Large intestine (tissue), 3 donors: ENCODE data around the gene GNG13. TPM values are rescaled to one million over a fixed set of nuclear protein-coding genes. Genes with fewer than 3 reads are reported as not detected.

Experiments
- DNase-seq, 2 donors: peaks; one replicate each; pipeline versions ENCODE4 v3.0.0 to v3.0.0-alpha.2; 2013
- H3K27ac ChIP-seq: one replicate; pipeline ENCODE4 v1.5.1; 2013; ENCODE audit warnings: low read length
- H3K27me3 ChIP-seq: 2 replicates; pipeline ENCODE4 v1.6.1; 2013; ENCODE audit warnings: low read length; ENCODE audit not compliant: control insufficient read depth, insufficient read depth
- H3K36me3 ChIP-seq: 2 replicates; pipeline ENCODE4 v1.6.1; 2013; ENCODE audit warnings: low read length; ENCODE audit not compliant: control insufficient read depth, insufficient read depth
- H3K4me1 ChIP-seq: one replicate; pipeline ENCODE4 v1.6.1; 2013; ENCODE audit warnings: low read length; ENCODE audit not compliant: control insufficient read depth, insufficient read depth
- H3K4me3 ChIP-seq: one replicate; pipeline ENCODE4 v1.5.1; 2013; ENCODE audit warnings: low read length
- H3K9me3 ChIP-seq: one replicate; pipeline ENCODE4 v1.6.1; 2013; ENCODE audit warnings: mild to moderate bottlenecking, low read depth, low read length, moderate library complexity; ENCODE audit not compliant: control insufficient read depth
- WGBS: methylation state at CpG from one replicate; pipeline ENCODE4 v1.1.5; 2013; ENCODE audit warnings: low lambda C conversion rate; ENCODE audit not compliant: insufficient coverage; 5-methylcytosine and 5-hydroxymethylcytosine counted together
- polyA plus RNA-seq: library from polyadenylated mRNA; unstranded; fragments of 120-200 nt; gene quantifications from one replicate; pipeline ENCODE4 v1.2.1, GENCODE V29; 2013

GNG13 gene
- polyA plus RNA-seq, 1 donor: 0.81 TPM

- Histone ChIP-seq H3K36me3 (no peaks in the 10 kb centered on the region), H3K4me1 (peaks cover 17% of the 10 kb centered on the region), H3K4me3 (no peak overlapping the region), H3K9me3 (peaks cover 48% of the 10 kb centered on the region), H3K27ac (peak overlapping the region; percentile 29), H3K27me3 (no peaks in the 10 kb centered on the region)
- peak; percentile 67 to 68 for DNase-seq
- WGBS: 20% methylated on average over 1 of the region's 27 CpGs
These were observed 31.3 kb upstream of the GNG13 start for GRCh38 chr16:831571-832413.

DNA sequence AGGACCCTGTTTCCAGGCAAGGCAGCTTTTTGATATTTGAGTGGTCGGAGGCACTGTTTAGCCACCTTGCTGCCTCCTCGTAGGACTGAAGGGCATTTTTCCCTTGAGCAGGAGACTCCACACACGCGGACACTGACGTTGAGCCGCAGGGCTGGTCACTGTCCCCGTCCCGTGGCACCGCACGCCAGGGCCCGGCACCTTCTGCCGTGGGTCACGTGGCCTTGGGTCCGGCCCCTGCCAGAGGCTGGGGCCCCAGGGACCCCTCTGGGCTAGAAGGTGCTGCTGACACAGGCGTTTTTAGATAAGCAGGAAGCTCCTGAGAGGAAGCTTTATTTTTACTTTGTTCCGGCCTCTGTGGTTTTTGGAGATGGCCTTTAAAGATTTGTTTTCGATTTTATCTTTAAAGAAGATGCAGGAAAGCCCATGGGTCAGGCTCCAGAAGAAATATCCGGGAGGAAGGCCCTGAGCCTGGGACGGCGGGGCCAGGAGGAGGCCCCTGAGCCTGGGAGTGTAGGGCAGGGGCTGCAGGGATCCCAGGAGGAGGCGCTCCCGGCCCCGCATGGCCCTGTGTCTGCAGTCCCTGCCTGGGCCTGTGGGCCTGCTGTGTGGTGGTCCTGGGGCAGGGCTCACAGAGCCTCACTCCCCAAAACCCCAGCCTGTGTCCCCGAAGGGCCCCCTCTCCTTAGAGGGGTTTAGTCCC, 30.5 kb upstream of the GNG13 start:
- Histone ChIP-seq H3K27me3 (no peaks in the 10 kb centered on the region), H3K27ac (no peak overlapping the region)
- no CpG with 5 or more reads among the region's 24 CpGs for WGBS

DNA sequence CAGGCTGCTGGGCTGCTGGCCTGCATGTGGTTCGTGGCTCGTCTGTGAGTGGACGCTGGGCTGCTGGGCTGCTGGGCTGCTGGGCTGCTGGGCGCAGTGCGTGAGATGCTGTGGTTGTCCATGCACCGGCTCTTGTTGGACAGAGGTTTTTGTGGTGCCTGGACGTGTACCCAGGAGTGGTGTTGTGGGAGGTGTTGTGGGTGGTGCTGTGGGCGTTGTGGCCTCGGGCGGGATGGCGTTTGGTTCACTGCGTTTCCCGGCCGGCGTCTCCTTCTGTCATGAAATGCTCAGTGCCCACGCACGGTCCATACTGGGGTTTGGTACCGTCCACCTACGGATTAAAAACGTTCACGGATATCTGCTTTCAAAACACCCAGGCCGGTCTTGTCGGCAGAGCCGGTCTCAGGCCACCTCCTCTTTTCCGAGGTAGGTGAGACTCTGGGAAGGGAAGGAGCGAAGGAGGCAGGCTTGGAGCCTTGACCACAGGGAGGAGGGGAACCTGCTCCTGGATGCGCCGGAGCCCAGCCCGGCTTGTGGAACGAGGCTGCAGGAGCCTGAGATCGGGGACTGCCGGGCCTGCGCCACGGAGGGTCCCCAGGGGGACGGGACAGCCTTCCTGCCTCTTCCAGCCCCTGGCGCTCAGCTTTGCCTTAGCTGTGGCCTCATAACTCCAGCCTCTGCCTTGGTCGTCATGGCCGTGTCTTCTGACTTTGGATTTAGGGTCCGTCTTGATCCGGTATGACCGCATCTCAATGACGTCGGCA, 29.8 kb upstream of the GNG13 start:
- H3K4me3 ChIP-seq: no peak overlapping the region
- no peaks in the 10 kb centered on the region for H3K36me3 ChIP-seq
- WGBS: no CpG with 5 or more reads among the region's 43 CpGs
- H3K9me3 ChIP-seq: peaks cover 34% of the 10 kb centered on the region
- peaks cover 17% of the 10 kb centered on the region for H3K4me1 ChIP-seq
- H3K27me3 ChIP-seq: no peaks in the 10 kb centered on the region
- no peak for DNase-seq
- H3K27ac ChIP-seq: no peak overlapping the region

More for the DNA sequence above, 30.5 kb upstream of the GNG13 start:
- DNase-seq: no peak
- Histone ChIP-seq H3K4me3 (no peak overlapping the region), H3K36me3 (no peaks in the 10 kb centered on the region), H3K4me1 (peaks cover 17% of the 10 kb centered on the region), H3K9me3 (peaks cover 41% of the 10 kb centered on the region)

DNA sequence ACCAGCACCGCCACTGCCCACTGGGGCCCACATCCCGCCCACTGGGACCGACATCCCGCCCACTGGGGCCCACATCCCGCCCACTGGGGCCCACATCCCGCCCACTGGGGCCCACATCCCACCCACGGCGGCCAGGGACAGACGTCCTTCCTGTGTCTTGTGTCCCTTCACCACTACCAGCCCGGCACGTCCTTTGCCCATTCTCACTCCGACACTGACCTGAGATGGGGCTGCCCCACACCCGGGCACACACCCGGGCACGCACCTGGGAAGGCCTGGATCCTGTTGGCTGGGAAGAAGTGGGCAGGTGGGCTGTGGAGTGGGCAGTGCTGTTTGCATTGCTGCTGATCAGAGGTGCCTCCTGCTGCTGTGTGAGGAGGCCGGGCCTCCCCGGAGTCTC, 28.4 kb upstream of the GNG13 start:
- WGBS: no CpG with 5 or more reads among the region's 17 CpGs
- Histone ChIP-seq H3K4me3 (no peak overlapping the region), H3K9me3 (peaks cover 30% of the 10 kb centered on the region), H3K27ac (no peak overlapping the region), H3K4me1 (peaks cover 17% of the 10 kb centered on the region), H3K36me3 (no peaks in the 10 kb centered on the region), H3K27me3 (no peaks in the 10 kb centered on the region)
- no peak for DNase-seq

DNA sequence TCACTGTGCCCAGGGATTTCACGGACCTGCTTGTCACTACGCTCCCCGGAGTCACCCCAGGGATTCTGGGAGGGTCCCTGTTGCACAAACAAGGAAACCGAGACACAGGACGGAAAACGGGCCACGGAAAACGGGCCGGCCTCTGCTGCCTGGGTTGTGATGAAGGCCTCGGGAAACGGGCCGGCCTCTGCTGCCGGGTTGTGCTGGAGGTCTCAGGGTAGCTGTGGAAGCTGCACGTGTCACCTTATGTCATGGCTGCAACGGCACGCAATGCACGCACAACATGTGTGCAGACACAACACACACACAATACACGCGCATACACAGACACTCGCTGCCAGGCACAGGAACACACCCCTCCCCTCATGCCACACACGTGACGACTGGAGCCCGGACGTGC, 27.0 kb upstream of the GNG13 start:
- H3K4me3 ChIP-seq: no peak overlapping the region
- H3K27ac ChIP-seq: no peak overlapping the region
- WGBS: no CpG with 5 or more reads among the region's 24 CpGs
- DNase-seq: no peak
- no peaks in the 10 kb centered on the region for H3K27me3 ChIP-seq
- peaks cover 22% of the 10 kb centered on the region for H3K9me3 ChIP-seq
- no peaks in the 10 kb centered on the region for H3K36me3 ChIP-seq
- peaks cover 11% of the 10 kb centered on the region for H3K4me1 ChIP-seq

DNA sequence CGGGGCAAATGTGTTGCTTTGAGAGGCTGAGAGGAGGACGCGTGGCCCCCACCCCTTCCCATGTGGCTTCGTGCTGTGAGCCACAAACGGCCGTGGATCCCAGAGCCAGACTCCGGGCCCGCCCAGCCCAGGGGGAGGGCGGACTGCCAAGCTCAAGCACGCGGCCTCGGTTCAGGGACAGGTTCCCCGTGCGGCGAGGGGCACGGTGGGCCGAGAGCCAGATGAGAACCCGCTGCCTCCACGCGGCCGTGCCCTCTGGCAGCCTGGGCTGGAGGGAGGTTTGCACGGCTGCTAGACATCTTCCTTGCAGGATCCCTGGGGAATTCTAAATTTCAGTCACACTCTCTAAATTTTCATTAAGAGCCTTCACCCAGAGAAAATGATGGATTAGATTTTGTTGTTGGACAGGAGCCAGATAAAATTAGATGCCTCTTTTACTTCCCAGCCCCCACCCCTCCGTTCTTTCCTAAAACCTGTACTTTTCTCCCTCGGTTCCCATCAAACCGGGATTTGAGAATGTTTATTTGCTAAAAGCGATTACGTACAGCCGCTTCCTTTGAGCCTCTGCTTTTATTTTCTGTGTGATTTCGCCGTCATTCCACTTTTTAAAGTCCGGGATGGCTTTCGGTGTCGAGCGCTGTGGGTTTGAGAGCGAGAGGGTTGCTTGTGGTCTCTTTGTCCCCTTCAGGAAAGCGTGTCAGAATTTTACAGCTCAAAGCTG, 25.0 kb upstream of the GNG13 start:
- Histone ChIP-seq H3K4me1 (no peaks in the 10 kb centered on the region), H3K4me3 (no peak overlapping the region), H3K9me3 (peaks cover 10% of the 10 kb centered on the region), H3K27ac (no peak overlapping the region), H3K36me3 (no peaks in the 10 kb centered on the region), H3K27me3 (no peaks in the 10 kb centered on the region)
- no peak for DNase-seq
- no CpG with 5 or more reads among the region's 36 CpGs for WGBS

DNA sequence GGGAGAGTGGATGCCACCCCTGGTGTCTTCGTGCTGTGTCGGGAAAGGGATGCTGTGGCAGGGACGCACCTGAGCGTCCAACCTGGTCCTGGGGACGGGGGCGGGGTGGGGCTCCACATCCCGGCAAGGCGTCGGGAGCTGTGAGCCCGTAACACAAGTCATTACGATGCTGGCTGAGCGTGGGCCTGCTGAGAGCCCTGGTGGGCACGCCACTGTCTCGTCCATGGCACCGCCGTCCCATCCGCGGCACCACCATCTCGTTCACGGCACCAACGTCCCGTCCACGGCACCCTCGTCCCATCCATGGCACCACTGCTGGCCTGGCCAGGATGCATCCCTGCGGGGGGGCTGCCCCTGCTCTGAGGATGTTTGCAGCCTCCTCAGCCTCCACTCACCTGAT, 24.1 kb upstream of the GNG13 start:
- Histone ChIP-seq H3K36me3 (no peaks in the 10 kb centered on the region), H3K27ac (no peak overlapping the region), H3K4me1 (no peaks in the 10 kb centered on the region), H3K9me3 (peaks cover 6% of the 10 kb centered on the region), H3K4me3 (no peak overlapping the region), H3K27me3 (no peaks in the 10 kb centered on the region)
- no peak for DNase-seq
- no CpG with 5 or more reads among the region's 25 CpGs for WGBS

DNA sequence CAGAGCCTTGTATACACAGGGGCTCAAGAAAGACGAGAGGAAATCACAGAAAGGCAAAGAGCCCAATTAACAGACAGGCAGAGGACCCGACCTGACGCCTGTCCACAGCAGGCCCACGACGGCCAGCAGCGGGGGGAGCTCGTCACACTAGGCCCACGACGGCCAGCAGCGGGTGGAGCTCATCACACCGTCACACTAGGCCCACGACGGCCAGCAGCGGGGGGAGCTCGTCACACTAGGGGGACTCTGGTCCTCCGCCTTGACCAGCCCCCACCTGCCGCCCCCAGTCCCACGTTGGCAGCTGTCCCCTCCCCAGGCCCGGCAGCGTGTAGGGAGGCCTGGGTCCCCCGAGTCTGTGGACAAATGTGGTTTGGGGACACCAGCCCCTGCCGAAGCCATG, 23.7 kb upstream of the GNG13 start:
- Histone ChIP-seq H3K4me3 (no peak overlapping the region), H3K9me3 (peaks cover 6% of the 10 kb centered on the region), H3K4me1 (no peaks in the 10 kb centered on the region), H3K27me3 (peaks cover 2% of the 10 kb centered on the region), H3K36me3 (no peaks in the 10 kb centered on the region), H3K27ac (no peak overlapping the region)
- no peak for DNase-seq
- WGBS: no CpG with 5 or more reads among the region's 22 CpGs

DNA sequence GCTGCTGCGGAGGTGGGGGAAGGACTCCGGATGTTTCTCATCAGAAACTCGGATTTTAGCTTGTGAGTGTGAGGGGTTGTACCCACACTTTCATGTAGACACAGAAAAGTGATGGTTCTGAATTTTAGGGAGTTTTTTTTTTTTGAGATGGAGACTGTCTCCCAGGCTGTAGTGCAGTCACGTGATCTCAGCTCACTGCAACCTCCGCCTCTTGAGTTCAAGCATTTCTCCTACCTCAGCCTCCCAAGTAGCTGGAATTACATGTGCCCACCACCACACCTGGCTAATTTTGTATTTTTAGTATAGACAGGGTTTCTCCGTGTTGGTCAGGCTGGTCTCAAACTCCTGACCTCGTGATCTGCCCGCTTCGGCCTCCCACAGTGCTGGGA, 22.4 kb upstream of the GNG13 start:
- Histone ChIP-seq H3K27ac (no peak overlapping the region), H3K36me3 (no peaks in the 10 kb centered on the region), H3K27me3 (peaks cover 11% of the 10 kb centered on the region), H3K4me3 (no peak overlapping the region), H3K4me1 (no peaks in the 10 kb centered on the region), H3K9me3 (peaks cover 6% of the 10 kb centered on the region)
- WGBS: no CpG with 5 or more reads among the region's 9 CpGs
- DNase-seq: no peak
